Measurements from ENCODE around the gene ADISSP.

ADISSP gene

GRCh38 chr20:3714092-3714491 lies 53.5 kb downstream of the ADISSP start:
- DNase-seq (ENCODE audit: low read depth), result no peak

- DNase-seq (ENCODE audit: low read depth), result no peak
These were observed 55.2 kb downstream of the ADISSP start, which contains the start of gene SIGLEC1 for GRCh38 chr20:3712279-3712873. Gene SIGLEC1, minus strand, starts transcription at chr20:3712600. Its CDS starts 5,472 bp downstream, at chr20:3707128.

GRCh38 chr20:3711484-3711941 lies 56.0 kb downstream of the ADISSP start:
- DNase-seq (ENCODE audit: low read depth), result no peak

- peak; percentile 55 for DNase-seq (ENCODE audit: low read depth)
These were observed 56.7 kb downstream of the ADISSP start for GRCh38 chr20:3710703-3711483.

- no peak for DNase-seq (ENCODE audit: low read depth)
These were observed 57.5 kb downstream of the ADISSP start for GRCh38 chr20:3710011-3710466.

GRCh38 chr20:3707508-3707899 lies 60.0 kb downstream of the ADISSP start:
- no peak for DNase-seq (ENCODE audit: low read depth)

- no peak for DNase-seq (ENCODE audit: low read depth)
These were observed 60.6 kb downstream of the ADISSP start for GRCh38 chr20:3706774-3707507.

GRCh38 chr20:3705970-3706739 lies 61.4 kb downstream of the ADISSP start:
- DNase-seq (ENCODE audit: low read depth), result no peak

GRCh38 chr20:3705491-3705969 lies 62.0 kb downstream of the ADISSP start:
- no peak for DNase-seq (ENCODE audit: low read depth)

- no peak for DNase-seq (ENCODE audit: low read depth)
These were observed 63.5 kb downstream of the ADISSP start for GRCh38 chr20:3704087-3704486.

Data from T follicular helper cell (primary cell).